GM12878 (cell line): ENCODE measurements around the gene KTN1. TPM values are rescaled to one million over a fixed set of nuclear protein-coding genes. Genes with fewer than 3 reads are reported as not detected.

Experiments used
- ATAC-seq: fragments of 200-7000 bp; cut with Tn5 transposase; 3 replicates; pipeline ENCODE4 v1.9.1; 2020; ENCODE audit warnings: mild to moderate bottlenecking, moderate library complexity
- BruUV-seq: library from RNA; stranded (reverse); fragments of 400-500 nt; replicated peaks from 2 replicates; lab custom pipeline; 2021; lab: Mats Ljungman, UMichigan
- CTCF ChIA-PET: fragments of 300-600 bp; sonication (Branson Sonifier 250); formaldehyde crosslinking; extraction: SDS; loops from one replicate; lab custom pipeline; 2021; ENCODE audit warnings: inconsistent platforms; lab: Yijun Ruan, JAX
- POLR2A ChIA-PET: fragments of 350-600 bp; formaldehyde crosslinking; extraction: SDS; loops from one replicate; lab custom pipeline; 2021; ENCODE audit warnings: inconsistent platforms; lab: Charles Lee
- RAD21 ChIA-PET: fragments of 300-600 bp; sonication (Branson Sonifier 250); formaldehyde crosslinking; loops from one replicate; lab custom pipeline; 2023; ENCODE audit warnings: antibody characterized with exemption; ENCODE audit not compliant: unreplicated experiment; lab: Charles Lee
- SMC1A ChIA-PET: fragments of 300-600 bp; sonication (Branson Sonifier 250); formaldehyde crosslinking; loops from one replicate; lab custom pipeline; 2023; ENCODE audit not compliant: unreplicated experiment, uncharacterized antibody; lab: Charles Lee
- DNase-seq: peaks from one replicate; pipeline ENCODE4 v3.0.0-alpha.2; 2011; ENCODE audit warnings: low read depth, low spot score
- FAIRE-seq: peaks from 3 replicates; lab custom pipeline; 2011; peaks lifted over from hg19 to GRCh38; lab: Jason Lieb, UNC
- H2AFZ ChIP-seq: 2 replicates; pipeline ENCODE4 v1.6.0; 2011; ENCODE audit warnings: low read depth, low read length, control low read depth; ENCODE audit not compliant: control insufficient read depth
- H3K27ac ChIP-seq: 2 replicates; pipeline ENCODE4 v1.5.1; 2011; ENCODE audit warnings: control low read depth; ENCODE audit not compliant: control insufficient read depth, insufficient read depth
- H3K27me3 ChIP-seq, 2 experiments: replicated peaks in 1 of 2; 2 replicates each; pipeline versions ENCODE4 v1.6.0 to v1.6.1; 2011; ENCODE audit warnings: low read length in 1 of 2; ENCODE audit not compliant: control insufficient read depth in 2 of 2, insufficient read depth in 2 of 2
- H3K36me3 ChIP-seq, 2 experiments: 2 replicates each; pipeline ENCODE4 v1.5.1; 2011; ENCODE audit warnings: low read length in 1 of 2; ENCODE audit not compliant: control insufficient read depth in 2 of 2, insufficient read depth in 2 of 2
- H3K4me1 ChIP-seq: 2 replicates; pipeline ENCODE4 v1.6.1; 2011; ENCODE audit warnings: mild to moderate bottlenecking, low read length, moderate library complexity, mixed read lengths; ENCODE audit not compliant: control insufficient read depth, insufficient read depth
- H3K4me2 ChIP-seq: 2 replicates; pipeline ENCODE4 v1.6.0; 2011; ENCODE audit warnings: control low read depth; ENCODE audit not compliant: control insufficient read depth, insufficient read depth
- H3K4me3 ChIP-seq: fragments of 200-600 bp; sonication (generic); 2 replicates; pipeline ENCODE4 v1.5.1; 2016
- H3K79me2 ChIP-seq: 2 replicates; pipeline ENCODE4 v1.6.0; 2011; ENCODE audit warnings: low read length; ENCODE audit not compliant: control insufficient read depth, insufficient read depth
- H3K9ac ChIP-seq: 2 replicates; pipeline ENCODE4 v1.8.0; 2011; ENCODE audit warnings: low read length, control low read depth, mixed read lengths; ENCODE audit not compliant: control insufficient read depth, insufficient read depth
- H3K9me3 ChIP-seq: replicated peaks from 3 replicates; pipeline ENCODE4 v1.5.1; 2011; ENCODE audit warnings: mild to moderate bottlenecking, low read length; ENCODE audit not compliant: control insufficient read depth, insufficient read depth
- H4K20me1 ChIP-seq: 2 replicates; pipeline ENCODE4 v1.6.0; 2011; ENCODE audit not compliant: control insufficient read depth, insufficient read depth
- BRCA1 ChIP-seq: IDR thresholded peaks from 2 replicates; pipeline ENCODE4 v1.6.1; 2011; ENCODE audit warnings: low read depth, low read length, improper control_type of control experiment
- CUX1 ChIP-seq: IDR thresholded peaks from 2 replicates; pipeline ENCODE4 v1.6.1; 2012; ENCODE audit warnings: improper control_type of control experiment, low read depth, low read length; ENCODE audit not compliant: insufficient replicate concordance
- GATAD2B ChIP-seq: fragments of 450-650 bp; conservative IDR thresholded peaks from 2 replicates; pipeline ENCODE4 v1.6.1; 2017; ENCODE audit warnings: low read depth, mild to moderate bottlenecking, moderate library complexity
- HCFC1 ChIP-seq: fragments of 150-350 bp; IDR thresholded peaks from 2 replicates; pipeline ENCODE4 v1.6.1; 2014; ENCODE audit warnings: low read length
- HDAC6 ChIP-seq: fragments of 200-600 bp; sonication (generic); IDR thresholded peaks from one replicate; pipeline ENCODE4 v1.8.0; 2017; ENCODE audit warnings: antibody characterized with exemption; ENCODE audit not compliant: unreplicated experiment
- MEF2B ChIP-seq: fragments of 450-650 bp; IDR thresholded peaks from 2 replicates; pipeline ENCODE4 v1.6.1; 2018; ENCODE audit warnings: mild to moderate bottlenecking, moderate library complexity; ENCODE audit not compliant: partially characterized antibody, poor library complexity, severe bottlenecking
- MTA3 ChIP-seq: IDR thresholded peaks from 2 replicates; pipeline ENCODE4 v1.6.1; 2012; ENCODE audit warnings: low read length, inconsistent platforms, borderline replicate concordance
- MXI1 ChIP-seq: fragments of 150-350 bp; IDR thresholded peaks from 2 replicates; pipeline ENCODE4 v1.6.1; 2011; ENCODE audit warnings: low read depth, mild to moderate bottlenecking, inconsistent platforms, low read length, improper control_type of control experiment
- POLR2AphosphoS5 ChIP-seq: IDR thresholded peaks from 2 replicates; pipeline ENCODE4 v1.6.1; 2011; ENCODE audit warnings: mild to moderate bottlenecking, low read length, inconsistent platforms
- RCOR1 ChIP-seq: conservative IDR thresholded peaks from 2 replicates; pipeline ENCODE4 v1.6.1; 2012; ENCODE audit warnings: low read depth, low read length, improper control_type of control experiment
- YY1 ChIP-seq: IDR thresholded peaks from 2 replicates; pipeline ENCODE4 v1.6.1; 2011; ENCODE audit warnings: low read depth, mild to moderate bottlenecking, low read length
- ZBTB40 ChIP-seq: fragments of 450-650 bp; IDR thresholded peaks from 2 replicates; pipeline ENCODE4 v1.6.1; 2016; ENCODE audit warnings: mild to moderate bottlenecking, moderate library complexity, borderline replicate concordance
- WGBS: methylation state at CpG from one replicate; pipeline ENCODE4 v1.1.6; 2016; ENCODE audit warnings: low lambda C conversion rate; ENCODE audit not compliant: insufficient replicate concordance, insufficient coverage; ENCODE audit errors: missing lambda C conversion rate; 5-methylcytosine and 5-hydroxymethylcytosine counted together
- in situ Hi-C: fragments of 300-500 bp; cut with MboI; formaldehyde crosslinking; loops from 9 replicates; pipeline ENCODE4 v1.14.3; 2018; ENCODE audit warnings: mixed read lengths
- intact Hi-C: fragments of 100-400 bp; cut with micrococcal nuclease; formaldehyde crosslinking; loops from one replicate; pipeline ENCODE4 v1.14.2; 2022; ENCODE audit not compliant: unreplicated experiment
- polyA plus RNA-seq, 11 experiments: library from polyadenylated mRNA; depleted of rRNA in 4 of 11; unstranded in 6 of 11; stranded (reverse) in 5 of 11; fragments of >200 nt; fragmentation: Nextera tagmentation in 4 of 11; fragmentation: Illumina TruSeq in 1 of 11; extraction: Ambion mirVana in 4 of 11; extraction: Trizol in 1 of 11; gene quantifications; 1 replicate in 1 of 11; 2 replicates in 10 of 11; pipeline versions ENCODE4 v1.2.1 to v1.2.3, GENCODE V29; 2011 to 2016; ENCODE audit warnings: inconsistent platforms in 2 of 11, missing spikeins in 2 of 11, low read depth in 1 of 11
- total RNA-seq, 4 experiments: library from RNA; depleted of rRNA in 3 of 4; stranded (reverse); fragments of >200 nt in 3 of 4; fragmentation: Illumina TruSeq in 1 of 4; extraction: Trizol in 1 of 4; gene quantifications; 2 replicates each; pipeline versions ENCODE4 v1.2.1 to v1.2.3, GENCODE V29; 2013 to 2021

The KTN1 gene
- total and polyA plus RNA-seq, 10 of the 15 experiments (the other 5 are each of a cell fraction or from before 2014, with no cell fraction given) = 50.6 to 154 (median 84.2) TPM

- BruUV-seq = no TSS peak
- Histone ChIP-seq H3K4me2 (no peak overlapping the region), H2AFZ (no peak overlapping the region), H4K20me1 (no peaks in the 10 kb centered on the region), H3K27ac (no peak overlapping the region), H3K4me3 (no peak overlapping the region), H3K27me3 (no peaks in the 10 kb centered on the region), H3K4me1 (peaks cover 20% of the 10 kb centered on the region), H3K36me3 (peaks cover 0 to 7% of the 10 kb centered on the region in 2 experiments; a peak in 2 of 4 replicates), H3K79me2 (no peaks in the 10 kb centered on the region), H3K9ac (no peak overlapping the region), H3K9me3 (no peaks in the 10 kb centered on the region)
- ATAC-seq (no peak), FAIRE-seq (no peak), DNase-seq (no peak)
- intact Hi-C loops (no loop called here), in situ Hi-C loops (no loop called here)
- over 99% methylated on average over 7 of the region's 7 CpGs for WGBS
- ChIA-PET CTCF (interaction anchor here (0.8 kb wide), 1 partner anchor 248 kb away, joined by 3 read pairs; no protein-coding TSS in a partner anchor), SMC1A (no interaction called here), RAD21 (no interaction called here), POLR2A (interaction anchor here (0.8 kb wide), 1 partner anchor 27 kb away, joined by 5 read pairs; no protein-coding TSS in a partner anchor)
- TF ChIP-seq HDAC6 (no peak), CUX1 (no peak), BRCA1 (no peak), MTA3 (no peak), MEF2B (no peak), RCOR1 (no peak), ZBTB40 (no peak), GATAD2B (no peak), YY1 (no peak), MXI1 (no peak), POLR2AphosphoS5 (no peak), HCFC1 (no peak)
Measured at GRCh38 chr14:55686713-55687112, 106.7 kb downstream of the KTN1 start.
